Measurements from ENCODE around the gene LY6G5C.
A peak's percentile ranks its signal among the peaks of the same experiment; 100 is the strongest.

The LY6G5C gene

GRCh38 chr6:31680226-31681134, at the start of gene LY6G5C:
Gene LY6G5C, minus strand, starts transcription at chr6:31681067. Its CDS starts 694 bp downstream, at chr6:31680373.
- DNase-seq = peak; percentile 94

- peak; percentile 59 for DNase-seq
Observed at GRCh38 chr6:31729979-31730630, 49.2 kb upstream of the LY6G5C start.

GRCh38 chr6:31729515-31729978, 48.7 kb upstream of the LY6G5C start:
- peak; percentile 87 for DNase-seq

GRCh38 chr6:31728767-31729514, 48.1 kb upstream of the LY6G5C start, which contains the start of gene DDAH2:
Gene DDAH2, minus strand, starts transcription at chr6:31729299. Its CDS starts 138 bp downstream, at chr6:31729161.
- no peak for DNase-seq

- DNase-seq = no peak
Observed at GRCh38 chr6:31727717-31728671, 47.1 kb upstream of the LY6G5C start.

GRCh38 chr6:31727034-31727716, 46.3 kb upstream of the LY6G5C start:
- DNase-seq = no peak

- no peak for DNase-seq
Observed at GRCh38 chr6:31725502-31726350, 44.9 kb upstream of the LY6G5C start.

GRCh38 chr6:31723980-31724691, 43.3 kb upstream of the LY6G5C start:
- no peak for DNase-seq

- no peak for DNase-seq
Observed at GRCh38 chr6:31723245-31723979, 42.5 kb upstream of the LY6G5C start, which contains the start of gene MPIG6B. Gene MPIG6B, plus strand, starts transcription at chr6:31723373. Its CDS starts 11 bp downstream, at chr6:31723384.

GRCh38 chr6:31722173-31722572, 41.3 kb upstream of the LY6G5C start:
- DNase-seq = no peak

- DNase-seq = no peak
Observed at GRCh38 chr6:31721351-31722020, 40.6 kb upstream of the LY6G5C start, which contains the start of gene LY6G6C. Gene LY6G6C, minus strand, starts transcription at chr6:31721746. Its CDS starts 67 bp downstream, at chr6:31721679.

- no peak for DNase-seq
Observed at GRCh38 chr6:31720196-31720770, 39.4 kb upstream of the LY6G5C start.

- DNase-seq = no peak
Observed at GRCh38 chr6:31719001-31719400, 38.1 kb upstream of the LY6G5C start.

- DNase-seq = no peak
Observed at GRCh38 chr6:31718265-31718664, 37.4 kb upstream of the LY6G5C start.

GRCh38 chr6:31717499-31718222, 36.8 kb upstream of the LY6G5C start:
- peak; percentile 71 for DNase-seq

- peak; percentile 40 for DNase-seq
Observed at GRCh38 chr6:31715022-31715958, 34.4 kb upstream of the LY6G5C start, which contains the start of gene LY6G6D. Gene LY6G6D, plus strand, starts transcription at chr6:31715348. Its CDS starts 8 bp downstream, at chr6:31715356.
